ENCODE measurements around the gene ZNF648. TPM values are rescaled to one million over a fixed set of nuclear protein-coding genes. Genes with fewer than 3 reads are reported as not detected.

Gene ZNF648
- total RNA-seq, 1 donor from 2014 or later, result 2.0 TPM

DNA sequence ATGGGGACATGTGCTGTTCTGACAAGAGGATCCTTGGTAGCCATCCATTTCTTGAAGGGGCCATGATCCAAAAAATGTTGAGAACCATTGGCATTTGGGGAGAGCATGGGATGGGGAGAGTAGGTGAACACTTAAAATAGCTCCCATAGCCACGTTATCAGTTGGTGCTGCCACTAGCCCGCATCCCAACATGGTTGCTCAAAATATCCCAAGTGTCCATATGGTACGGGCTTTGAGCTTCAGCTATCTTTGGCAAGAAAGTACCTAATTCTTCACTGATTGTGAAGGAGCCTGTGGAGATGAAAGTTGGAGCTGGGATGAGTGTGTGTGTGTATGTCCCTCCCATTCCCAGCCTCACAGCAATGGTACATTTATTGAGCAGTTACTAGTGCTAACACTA, 3.1 kb upstream of the ZNF648 start:
- H3K4me3 ChIP-seq, result no peak overlapping the region
- Mint-ChIP-seq H3K36me3 (no peaks in the 10 kb centered on the region), H3K4me3 (no peak overlapping the region), H3K27me3 (ENCODE audit: insufficient read depth, low read depth) (peaks cover 15% of the 10 kb centered on the region), H3K27ac (no peak overlapping the region), H3K4me1 (peaks cover 27% of the 10 kb centered on the region), H3K9me3 (peaks cover 4% of the 10 kb centered on the region)
- no peaks in the 10 kb centered on the region for H3K36me3 ChIP-seq
- H2AFZ ChIP-seq (replicated peaks), result no peak overlapping the region
- TF ChIP-seq EZH2phosphoT487 (IDR thresholded peaks at IDR 0.05), result no peak
- TF ChIP-seq, protein P1, sequence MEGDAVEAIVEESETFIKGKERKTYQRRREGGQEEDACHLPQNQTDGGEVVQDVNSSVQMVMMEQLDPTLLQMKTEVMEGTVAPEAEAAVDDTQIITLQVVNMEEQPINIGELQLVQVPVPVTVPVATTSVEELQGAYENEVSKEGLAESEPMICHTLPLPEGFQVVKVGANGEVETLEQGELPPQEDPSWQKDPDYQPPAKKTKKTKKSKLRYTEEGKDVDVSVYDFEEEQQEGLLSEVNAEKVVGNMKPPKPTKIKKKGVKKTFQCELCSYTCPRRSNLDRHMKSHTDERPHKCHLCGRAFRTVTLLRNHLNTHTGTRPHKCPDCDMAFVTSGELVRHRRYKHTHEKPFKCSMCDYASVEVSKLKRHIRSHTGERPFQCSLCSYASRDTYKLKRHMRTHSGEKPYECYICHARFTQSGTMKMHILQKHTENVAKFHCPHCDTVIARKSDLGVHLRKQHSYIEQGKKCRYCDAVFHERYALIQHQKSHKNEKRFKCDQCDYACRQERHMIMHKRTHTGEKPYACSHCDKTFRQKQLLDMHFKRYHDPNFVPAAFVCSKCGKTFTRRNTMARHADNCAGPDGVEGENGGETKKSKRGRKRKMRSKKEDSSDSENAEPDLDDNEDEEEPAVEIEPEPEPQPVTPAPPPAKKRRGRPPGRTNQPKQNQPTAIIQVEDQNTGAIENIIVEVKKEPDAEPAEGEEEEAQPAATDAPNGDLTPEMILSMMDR (IDR thresholded peaks at IDR 0.05), result no peak
- no peak for TF ChIP-seq EZH2 (IDR thresholded peaks at IDR 0.05)
- H3K9me3 ChIP-seq (ENCODE audit: low read depth), result no peaks in the 10 kb centered on the region
- peaks cover 5% of the 10 kb centered on the region for H3K27me3 ChIP-seq
- no peak overlapping the region for H3K9ac ChIP-seq
- no peaks in the 10 kb centered on the region for H4K20me1 ChIP-seq (ENCODE audit: low read depth)
- no peak overlapping the region for H3K4me2 ChIP-seq
- H3K79me2 ChIP-seq (ENCODE audit: low read depth), result no peaks in the 10 kb centered on the region
- H3F3A ChIP-seq (ENCODE audit: low read depth), result no peaks in the 10 kb centered on the region
- peaks cover 12% of the 10 kb centered on the region for H3K4me1 ChIP-seq
- H3K27ac ChIP-seq, result no peak overlapping the region
- no peak for DNase-seq (ENCODE audit: low spot score)

DNA sequence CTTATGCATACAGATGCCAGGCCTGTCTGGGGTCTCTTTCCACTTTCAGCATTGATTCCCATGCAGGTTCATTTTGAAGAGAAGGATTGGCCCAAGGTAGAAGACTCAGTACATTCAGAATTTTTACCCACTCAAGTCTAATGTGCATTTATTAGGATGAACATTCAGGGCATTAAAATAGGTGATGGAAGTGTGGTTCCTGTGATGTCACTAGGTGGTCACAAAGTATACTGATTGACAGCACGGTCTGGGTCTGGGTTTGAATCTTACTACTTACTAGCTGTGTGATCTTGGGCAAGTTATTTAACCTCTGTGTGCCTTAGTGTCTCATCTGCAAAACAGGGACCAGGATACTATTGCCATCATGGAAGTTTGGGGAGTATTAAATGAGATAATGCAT, 711 bp upstream of the ZNF648 start:
- DNase-seq (ENCODE audit: low spot score), result no peak
- Histone ChIP-seq H3F3A (ENCODE audit: low read depth) (no peaks in the 10 kb centered on the region), H3K9ac (no peak overlapping the region), H3K4me1 (peaks cover 12% of the 10 kb centered on the region), H3K79me2 (ENCODE audit: low read depth) (no peaks in the 10 kb centered on the region), H3K4me2 (no peak overlapping the region), H3K4me3 (no peak overlapping the region), H4K20me1 (ENCODE audit: low read depth) (no peaks in the 10 kb centered on the region), H3K27ac (no peak overlapping the region), H3K27me3 (no peaks in the 10 kb centered on the region), H3K9me3 (ENCODE audit: low read depth) (no peaks in the 10 kb centered on the region), H3K36me3 (no peaks in the 10 kb centered on the region), H2AFZ (replicated peaks) (no peak overlapping the region)
- peaks cover 15% of the 10 kb centered on the region for H3K27me3 Mint-ChIP-seq (ENCODE audit: insufficient read depth, low read depth)
- peaks cover 23% of the 10 kb centered on the region for H3K4me1 Mint-ChIP-seq
- no peak for TF ChIP-seq EZH2 (IDR thresholded peaks at IDR 0.05)
- H3K4me3 Mint-ChIP-seq, result no peak overlapping the region
- H3K27ac Mint-ChIP-seq, result no peak overlapping the region
- no peaks in the 10 kb centered on the region for H3K36me3 Mint-ChIP-seq
- peaks cover 4% of the 10 kb centered on the region for H3K9me3 Mint-ChIP-seq

DNA sequence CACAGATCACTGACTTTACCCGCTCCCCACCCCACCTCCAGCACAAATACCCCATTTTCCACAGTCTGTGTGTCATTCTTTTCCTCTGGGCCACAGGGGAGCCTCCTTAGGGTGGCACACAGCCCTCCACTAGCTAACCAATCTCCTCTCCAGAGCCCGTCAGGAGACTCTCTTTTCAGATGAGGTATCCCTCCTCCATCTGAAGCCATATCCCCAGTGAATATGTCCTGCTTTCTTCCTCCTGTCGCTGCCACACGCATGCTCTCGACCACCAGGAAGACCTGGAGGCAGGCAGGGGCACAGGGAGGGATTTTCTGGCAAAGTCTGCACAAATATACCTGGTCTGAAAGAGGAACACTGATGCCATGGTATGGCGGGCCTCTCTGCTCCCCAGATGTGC, 635 bp downstream of the ZNF648 start:
- peaks cover 23% of the 10 kb centered on the region for H3K4me1 Mint-ChIP-seq
- Histone ChIP-seq H3K9ac (no peak overlapping the region), H4K20me1 (ENCODE audit: low read depth) (no peaks in the 10 kb centered on the region), H3K27me3 (no peaks in the 10 kb centered on the region), H3K27ac (no peak overlapping the region), H3K9me3 (ENCODE audit: low read depth) (no peaks in the 10 kb centered on the region), H2AFZ (replicated peaks) (peak overlapping the region; percentile 99), H3F3A (ENCODE audit: low read depth) (no peaks in the 10 kb centered on the region), H3K4me3 (no peak overlapping the region), H3K36me3 (no peaks in the 10 kb centered on the region), H3K79me2 (ENCODE audit: low read depth) (no peaks in the 10 kb centered on the region), H3K4me1 (peaks cover 12% of the 10 kb centered on the region), H3K4me2 (peak overlapping the region; percentile 55)
- H3K9me3 Mint-ChIP-seq, result peaks cover 4% of the 10 kb centered on the region
- H3K27me3 Mint-ChIP-seq (ENCODE audit: insufficient read depth, low read depth), result peaks cover 18% of the 10 kb centered on the region
- no peak for DNase-seq (ENCODE audit: low spot score)
- H3K36me3 Mint-ChIP-seq, result no peaks in the 10 kb centered on the region
- no peak overlapping the region for H3K4me3 Mint-ChIP-seq
- peak overlapping the region; percentile 78 for H3K27ac Mint-ChIP-seq
- TF ChIP-seq, protein P1 (IDR thresholded peaks at IDR 0.05), result no peak
- TF ChIP-seq EZH2 (IDR thresholded peaks at IDR 0.05) (no peak), EZH2phosphoT487 (IDR thresholded peaks at IDR 0.05) (no peak)

DNA sequence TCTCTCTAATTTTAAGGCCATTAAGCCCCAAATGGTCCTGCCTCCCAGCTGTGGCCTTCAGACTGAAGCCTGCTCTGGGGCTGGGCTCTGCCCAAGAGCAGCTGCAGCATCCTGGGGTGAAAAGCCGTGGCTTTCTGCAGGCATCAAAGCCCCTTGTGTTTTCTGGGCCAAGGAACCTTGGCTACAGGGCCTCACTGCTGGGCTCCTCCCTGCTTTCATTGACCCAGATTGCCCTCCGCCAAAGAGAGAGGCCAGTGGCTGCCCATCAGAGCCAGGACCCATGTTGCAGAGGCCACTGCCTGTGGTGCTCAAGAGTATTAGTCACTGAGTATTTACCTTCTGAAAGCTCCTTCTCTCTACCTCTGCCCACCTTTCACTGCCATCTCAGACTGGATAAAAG, 1.6 kb downstream of the ZNF648 start:
- no peaks in the 10 kb centered on the region for H3K79me2 ChIP-seq (ENCODE audit: low read depth)
- no peak overlapping the region for H3K27ac ChIP-seq
- H4K20me1 ChIP-seq (ENCODE audit: low read depth), result no peaks in the 10 kb centered on the region
- Mint-ChIP-seq H3K4me3 (no peak overlapping the region), H3K27me3 (ENCODE audit: insufficient read depth, low read depth) (peaks cover 18% of the 10 kb centered on the region), H3K4me1 (peaks cover 23% of the 10 kb centered on the region), H3K27ac (peak overlapping the region; percentile 78), H3K9me3 (peaks cover 4% of the 10 kb centered on the region), H3K36me3 (no peaks in the 10 kb centered on the region)
- no peak overlapping the region for H3K4me3 ChIP-seq
- no peaks in the 10 kb centered on the region for H3K9me3 ChIP-seq (ENCODE audit: low read depth)
- no peak for TF ChIP-seq EZH2phosphoT487 (IDR thresholded peaks at IDR 0.05)
- TF ChIP-seq, protein P1 (IDR thresholded peaks at IDR 0.05), result no peak
- TF ChIP-seq EZH2 (IDR thresholded peaks at IDR 0.05), result no peak
- no peaks in the 10 kb centered on the region for H3K27me3 ChIP-seq
- no peak for DNase-seq (ENCODE audit: low spot score)
- no peak overlapping the region for H3K4me2 ChIP-seq
- no peaks in the 10 kb centered on the region for H3F3A ChIP-seq (ENCODE audit: low read depth)
- H3K4me1 ChIP-seq, result peaks cover 12% of the 10 kb centered on the region
- H3K36me3 ChIP-seq, result no peaks in the 10 kb centered on the region
- no peak overlapping the region for H2AFZ ChIP-seq (replicated peaks)
- no peak overlapping the region for H3K9ac ChIP-seq
